Caki2 (cell line): ENCODE results near the gene PLXNA2. TPM values are rescaled to one million over a fixed set of nuclear protein-coding genes. Genes with fewer than 3 reads are reported as not detected.

ENCODE experiments used
- DNase-seq: peaks from one replicate; pipeline ENCODE4 v3.0.0-alpha.2; 2015; ENCODE audit warnings: low read depth
- in situ Hi-C: cut with HindIII; loops from 2 replicates; pipeline ENCODE4 v1.10.0; 2016; ENCODE audit warnings: low sequenced_read_pairs, low pct_unique_long_range_greater_than_20kb, mixed read lengths
- total RNA-seq: library from RNA; depleted of rRNA; stranded (reverse); fragments of >200 nt; shearing (Covaris generic); gene quantifications from 2 replicates; pipeline ENCODE4 v1.2.3, GENCODE V29; 2014; ENCODE audit warnings: low replicate concordance

Gene PLXNA2
- total RNA-seq, 1 experiment from 2014 or later = 1.6 TPM

DNA sequence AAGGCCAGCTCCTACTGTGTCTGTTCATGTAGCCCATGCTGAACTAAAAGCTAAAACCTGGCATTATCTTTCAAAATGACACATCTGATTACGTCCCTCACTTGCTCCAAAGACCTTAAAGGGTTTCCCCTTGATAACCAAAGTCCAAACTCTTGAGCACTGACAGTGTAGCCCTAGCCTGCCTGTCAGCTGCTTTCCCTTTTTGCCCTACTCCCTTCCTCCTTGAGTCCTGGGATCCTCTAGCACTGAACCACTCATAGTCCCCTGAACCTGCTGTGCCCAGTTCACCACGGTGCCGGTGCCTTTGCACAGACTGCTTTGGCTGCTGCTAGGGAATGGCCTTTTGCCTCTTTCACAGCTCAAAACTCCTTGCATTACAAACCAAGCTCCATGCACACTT, 67.5 kb downstream of the PLXNA2 start:
- in situ Hi-C loops = no loop called here
- no peak for DNase-seq

DNA sequence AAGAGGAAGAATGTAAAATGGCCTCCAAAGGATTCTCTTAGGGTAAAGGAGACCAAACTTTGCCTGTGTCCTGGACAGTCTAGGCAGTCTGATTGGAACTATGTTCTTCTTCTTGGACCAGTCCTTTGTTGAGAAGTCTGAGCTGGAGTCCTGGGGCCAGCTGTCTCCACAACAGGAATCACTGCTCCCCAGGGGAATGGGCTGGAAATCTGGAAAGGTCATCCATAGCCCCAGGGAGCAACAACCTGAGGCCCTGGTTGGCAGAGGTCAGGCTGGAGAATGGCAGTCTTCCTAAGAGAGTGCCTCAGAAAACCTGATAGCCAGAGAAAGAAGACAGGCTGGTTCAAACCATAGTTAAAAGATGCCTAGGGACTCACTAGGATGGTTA, 68.7 kb downstream of the PLXNA2 start:
- in situ Hi-C loops = no loop called here
- no peak for DNase-seq

DNA sequence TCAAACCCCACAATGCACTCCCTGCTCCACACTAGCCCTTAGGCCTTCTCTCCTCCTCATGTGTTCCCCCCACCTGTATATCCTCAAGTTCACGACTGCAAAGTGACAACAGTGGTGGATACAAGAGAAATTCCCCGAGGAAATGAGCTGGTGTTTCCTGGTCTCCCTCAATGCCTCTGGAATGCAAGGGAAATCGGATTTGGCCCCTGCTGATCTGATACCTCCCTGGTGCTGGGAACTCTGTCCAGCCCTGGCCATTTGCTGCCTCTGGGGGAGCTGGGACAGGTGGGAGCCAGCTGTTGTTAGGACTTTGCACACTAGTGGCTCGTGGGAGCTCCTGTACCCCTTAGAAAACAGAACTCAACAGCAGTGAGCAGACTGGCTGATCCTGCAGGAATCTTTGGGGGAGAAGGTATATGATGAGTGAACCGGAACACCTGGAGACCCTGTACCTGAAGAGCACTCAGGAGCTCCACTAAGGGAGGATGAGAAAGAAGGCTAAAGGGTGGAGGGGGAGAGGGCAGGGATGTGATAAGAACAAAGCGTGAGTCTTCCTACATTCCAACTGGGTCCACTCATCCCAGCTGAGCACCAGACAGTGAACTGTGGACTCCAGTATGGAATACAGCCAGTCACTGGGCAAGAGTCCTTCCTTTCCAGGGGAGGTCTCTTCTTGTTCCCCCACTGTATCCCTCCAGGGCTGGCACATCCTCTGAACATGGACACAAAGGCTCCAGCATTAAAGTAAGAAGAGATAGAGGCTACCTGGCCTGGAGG, 69.3 kb downstream of the PLXNA2 start:
- no peak for DNase-seq
- in situ Hi-C loops = no loop called here

DNA sequence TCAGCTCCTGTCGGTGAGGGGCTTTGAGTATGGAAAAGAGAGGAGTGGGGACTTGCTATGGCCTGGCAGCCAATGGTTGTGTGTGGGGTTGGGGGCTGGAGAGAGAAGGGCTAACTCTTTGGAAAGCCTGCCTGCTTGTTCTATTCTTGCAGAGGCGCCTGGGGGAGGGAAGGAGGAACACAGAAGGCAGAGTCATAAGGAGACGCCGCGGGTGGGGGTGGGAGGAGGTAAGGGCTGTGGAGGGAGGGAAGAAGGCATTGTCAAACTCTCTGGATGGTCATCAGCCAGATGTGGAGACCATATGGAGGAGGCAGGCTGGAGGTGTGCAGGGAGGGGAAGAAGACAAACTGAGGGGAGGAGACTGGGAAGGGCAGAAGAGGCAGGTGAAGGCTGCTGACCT, 70.0 kb downstream of the PLXNA2 start:
- in situ Hi-C loops = no loop called here
- no peak for DNase-seq

DNA sequence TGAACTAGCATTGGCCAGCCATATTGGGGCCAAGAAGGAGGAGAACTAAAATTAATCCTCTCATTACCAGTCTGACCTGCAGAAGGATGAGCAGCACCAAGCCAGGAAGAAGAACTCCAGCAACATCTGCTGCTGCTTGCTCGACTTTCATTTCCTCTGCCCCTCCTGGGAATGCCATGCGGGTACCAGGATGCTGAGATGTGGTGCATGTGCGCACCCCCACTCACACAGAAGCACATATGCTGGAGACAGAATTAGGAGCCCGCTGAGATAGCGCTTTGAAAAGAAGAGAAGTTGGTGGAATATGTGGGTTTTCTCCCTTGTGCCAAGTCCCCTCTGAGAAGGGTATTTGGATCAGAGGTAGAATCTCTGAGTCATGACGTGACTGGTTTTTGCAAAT, 70.4 kb downstream of the PLXNA2 start:
- in situ Hi-C loops = no loop called here
- DNase-seq = no peak

DNA sequence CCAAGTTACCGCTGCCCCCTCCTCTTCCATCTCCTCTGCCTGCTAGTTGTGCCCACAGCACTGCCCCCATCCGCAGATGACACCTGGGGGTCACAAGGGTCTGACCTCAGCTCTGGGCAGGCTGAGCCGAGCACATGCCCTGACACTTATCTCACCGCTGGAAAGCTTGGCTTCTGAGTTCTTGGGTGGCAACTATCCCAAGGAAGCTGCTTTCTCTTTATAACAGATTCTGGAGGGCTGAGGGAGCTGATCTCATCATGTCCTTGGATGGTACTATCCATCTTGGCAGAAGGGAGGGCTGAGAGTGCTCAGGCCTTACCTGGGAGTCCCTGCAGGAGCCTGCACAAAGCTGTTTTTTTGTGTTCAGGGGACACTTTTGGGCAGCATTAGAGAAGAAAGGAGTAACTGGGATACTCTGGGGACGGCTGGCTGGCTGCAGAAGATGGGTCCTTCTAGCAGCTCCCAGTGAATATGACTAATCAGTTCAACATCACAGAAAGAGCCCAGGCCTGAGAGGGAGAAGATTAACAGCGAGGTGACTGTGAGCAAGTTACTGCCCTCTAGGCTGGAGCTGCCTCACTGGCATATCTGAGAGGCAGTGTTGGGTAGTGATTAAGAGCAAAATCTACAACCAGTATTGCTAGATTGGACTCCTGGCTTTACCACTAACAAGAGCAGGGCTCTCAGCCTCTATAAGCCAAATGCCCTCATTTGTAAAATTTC, 71.6 kb downstream of the PLXNA2 start:
- in situ Hi-C loops = no loop called here
- no peak for DNase-seq

DNA sequence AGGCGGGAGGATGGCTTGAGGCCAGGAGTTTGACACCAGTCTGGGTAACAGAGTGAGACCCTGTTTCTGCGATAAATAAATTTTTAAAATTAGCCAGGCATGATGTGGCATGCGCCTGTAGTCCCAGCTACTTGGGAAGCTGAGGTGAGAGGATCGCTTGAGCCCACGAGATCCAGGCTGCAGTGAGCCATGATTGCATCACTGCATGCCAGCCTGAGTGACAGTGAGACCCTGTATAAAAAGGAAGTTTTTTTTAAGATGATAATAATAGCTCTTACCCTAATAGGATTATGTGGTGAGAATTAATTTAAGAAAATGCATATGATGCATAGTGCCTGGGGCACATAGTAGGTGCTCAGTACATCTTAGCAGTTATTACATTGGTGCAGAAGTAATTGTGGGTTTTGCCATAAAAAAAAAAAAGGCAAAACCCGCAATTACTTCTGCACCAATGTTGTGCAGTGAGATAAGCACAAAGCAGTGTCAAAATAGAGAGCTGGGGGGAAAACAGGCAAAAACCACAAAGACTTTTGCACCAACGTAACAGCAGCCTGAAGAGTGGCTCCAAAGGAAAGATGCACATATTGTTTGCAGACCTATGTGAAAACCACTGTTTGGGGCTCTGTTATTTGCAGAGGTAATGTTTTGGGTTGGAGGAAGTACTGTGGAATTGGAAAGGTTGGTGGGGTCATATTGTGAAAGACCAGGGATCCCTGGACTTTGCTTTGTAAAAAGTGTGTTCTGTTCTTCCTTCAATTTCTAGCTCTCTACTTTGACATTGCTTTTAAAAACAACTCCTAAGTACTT, 72.4 kb downstream of the PLXNA2 start:
- in situ Hi-C loops = no loop called here
- DNase-seq = no peak

DNA sequence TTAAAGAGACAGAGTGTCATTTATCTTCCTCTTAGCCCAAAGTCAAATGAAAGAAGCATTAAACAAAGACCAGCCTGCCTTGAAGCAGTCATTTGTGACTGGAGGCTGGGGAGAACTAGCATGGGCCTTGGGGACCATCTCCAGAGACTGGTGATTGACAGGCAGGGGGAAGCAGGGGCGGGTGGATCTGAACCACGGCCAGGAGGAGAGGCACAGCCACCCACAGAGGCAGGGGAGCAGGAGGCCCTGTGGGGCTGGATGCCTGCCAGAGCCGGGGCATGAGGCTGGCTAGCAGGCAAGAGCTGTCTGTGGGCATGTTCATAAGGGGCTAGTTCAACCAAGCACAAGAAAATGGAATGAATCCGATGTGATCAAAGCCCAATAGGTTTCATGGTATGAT, 73.9 kb downstream of the PLXNA2 start:
- in situ Hi-C loops = no loop called here
- DNase-seq = no peak

DNA sequence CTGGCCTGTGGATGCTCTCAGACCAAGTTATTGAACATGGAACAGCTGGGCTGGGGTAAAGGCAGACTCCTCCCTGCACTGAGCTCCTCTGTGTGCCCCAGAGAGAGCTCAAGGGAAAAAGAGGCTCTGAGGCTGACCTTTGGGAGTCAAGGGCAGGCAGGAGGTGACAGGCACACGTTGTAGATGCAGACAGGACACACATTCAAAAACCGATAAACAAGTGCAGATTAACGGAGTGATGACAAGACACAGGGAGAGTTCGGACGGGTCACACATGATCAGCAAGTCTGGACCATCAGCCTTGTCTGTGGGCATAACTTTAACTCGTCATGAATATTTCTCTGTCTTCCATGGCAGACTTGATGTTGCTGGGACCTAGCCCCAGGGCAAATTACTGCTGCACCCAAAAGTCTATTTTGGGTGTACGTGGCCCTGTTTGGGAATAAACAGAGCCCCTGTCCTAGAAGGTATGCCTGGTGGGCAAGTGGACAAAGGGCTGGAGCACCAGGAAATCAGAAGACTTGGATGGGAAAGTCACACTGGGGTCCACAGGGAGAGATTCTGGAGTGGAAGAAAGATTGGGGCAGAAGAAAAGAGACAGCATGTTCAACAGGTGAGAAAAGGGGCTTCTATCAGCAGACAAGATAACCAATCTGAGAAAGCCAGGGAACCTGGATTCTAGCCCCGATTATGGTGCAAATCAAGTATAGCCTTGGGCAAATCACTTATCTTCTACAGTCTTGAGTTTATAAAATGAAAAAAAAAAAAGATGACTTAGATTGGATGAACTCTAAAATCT, 74.9 kb downstream of the PLXNA2 start:
- no peak for DNase-seq
- in situ Hi-C loops = no loop called here

DNA sequence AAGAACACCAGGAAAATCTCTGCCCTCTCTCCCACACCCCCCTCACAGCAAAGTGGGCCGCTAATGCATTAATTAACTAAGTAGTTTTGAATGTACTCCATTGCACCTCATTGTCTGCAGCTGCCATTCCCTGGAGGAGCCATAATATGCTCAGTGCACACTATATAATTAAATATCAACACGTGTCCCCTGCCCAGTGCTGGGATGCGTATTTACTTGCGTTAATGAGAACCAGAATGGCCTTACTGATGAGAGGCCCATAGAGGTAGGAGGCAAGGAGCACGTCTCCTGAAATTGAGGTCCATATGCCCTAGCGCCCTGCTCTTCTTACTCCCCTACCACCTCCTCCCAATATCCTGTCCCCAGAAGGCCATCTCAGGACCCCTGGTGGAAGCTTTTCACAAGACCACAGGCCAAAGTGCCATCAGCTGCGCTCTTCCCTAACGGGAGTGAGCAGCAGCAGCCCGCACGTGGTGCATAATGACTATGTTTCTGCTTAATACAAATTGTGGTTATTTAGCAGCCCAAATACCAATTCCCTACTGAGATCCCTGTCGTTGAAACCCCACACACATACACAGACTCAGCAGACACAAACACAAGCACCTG, 76.8 kb downstream of the PLXNA2 start:
- in situ Hi-C loops = no loop called here
- no peak for DNase-seq

DNA sequence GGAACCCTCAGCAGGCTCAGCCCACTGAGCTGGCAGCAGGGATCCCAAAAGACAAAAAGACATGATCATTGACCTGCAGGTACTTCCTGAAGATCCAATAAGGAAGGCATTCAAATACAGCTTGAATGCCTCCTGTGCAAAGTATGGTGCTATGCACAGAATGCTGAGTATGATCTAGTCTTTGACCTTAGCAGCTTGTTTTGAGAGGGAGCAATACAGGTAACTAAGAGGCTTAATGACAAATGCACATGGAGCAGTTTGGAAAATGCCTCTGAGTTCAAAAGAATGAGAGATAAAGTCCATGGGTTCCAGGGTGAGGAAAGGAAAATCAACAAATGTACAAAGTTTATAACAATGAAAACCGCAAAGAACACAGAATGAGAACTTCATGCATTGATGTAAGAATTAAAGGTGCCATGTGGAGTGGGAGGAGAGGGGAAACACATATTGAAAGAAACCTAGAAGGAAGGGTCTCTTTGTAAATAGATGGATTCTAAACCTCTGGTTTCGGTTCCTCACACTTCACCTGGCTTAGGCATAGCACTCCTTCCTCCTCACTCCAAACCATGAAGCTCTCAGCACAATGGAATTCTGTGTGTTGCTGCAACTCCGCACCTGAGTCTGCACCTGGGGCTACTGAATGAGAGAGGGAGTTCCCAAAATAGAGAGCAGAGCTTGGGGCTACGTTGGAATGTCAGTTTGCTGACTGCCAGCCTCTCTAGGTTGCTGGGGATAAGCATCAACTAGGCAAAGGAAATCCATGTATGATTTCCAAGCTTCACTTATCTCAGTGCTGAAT, 77.6 kb downstream of the PLXNA2 start:
- in situ Hi-C loops = no loop called here
- DNase-seq = no peak

DNA sequence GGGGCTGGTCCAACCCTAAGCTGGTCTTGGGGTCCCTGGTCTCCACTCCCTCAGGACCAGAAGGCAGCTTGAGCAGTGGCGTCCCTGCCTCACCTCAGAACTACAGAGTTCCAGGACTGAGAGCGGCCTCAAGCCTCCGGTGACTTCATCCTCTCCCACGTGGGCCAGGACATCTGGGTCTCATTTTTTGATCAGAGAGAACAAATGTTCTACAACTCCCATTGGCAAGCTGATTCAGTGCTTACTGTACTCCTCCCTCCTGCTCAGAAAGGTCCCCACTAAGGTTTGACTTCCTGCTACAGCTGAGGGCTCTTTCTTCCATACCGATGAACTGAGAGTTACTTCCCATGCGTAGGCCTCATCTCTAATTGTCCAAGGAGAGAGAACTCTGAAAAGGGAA, 78.5 kb downstream of the PLXNA2 start:
- DNase-seq = no peak
- in situ Hi-C loops = no loop called here

DNA sequence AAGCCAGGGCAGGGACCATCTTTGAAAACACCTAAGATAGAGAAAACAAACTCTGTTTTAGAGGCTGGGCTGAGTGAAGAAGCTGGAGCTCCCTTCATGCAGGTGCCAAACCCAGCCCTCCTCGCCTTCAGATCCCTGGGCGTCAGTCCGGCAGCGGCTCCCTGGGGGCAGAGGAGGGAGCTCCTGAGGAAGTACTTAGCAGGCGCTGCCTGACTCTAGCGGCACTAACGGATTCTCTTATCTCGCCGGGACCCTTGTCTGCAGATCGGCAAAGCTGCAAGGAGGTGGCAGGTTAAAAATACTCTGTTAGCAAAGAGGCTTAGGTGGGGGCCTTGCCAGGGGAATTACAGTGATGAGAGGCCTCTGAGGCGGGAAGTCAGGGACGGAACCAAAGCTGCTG, 79.6 kb downstream of the PLXNA2 start:
- in situ Hi-C loops = no loop called here
- DNase-seq = no peak

DNA sequence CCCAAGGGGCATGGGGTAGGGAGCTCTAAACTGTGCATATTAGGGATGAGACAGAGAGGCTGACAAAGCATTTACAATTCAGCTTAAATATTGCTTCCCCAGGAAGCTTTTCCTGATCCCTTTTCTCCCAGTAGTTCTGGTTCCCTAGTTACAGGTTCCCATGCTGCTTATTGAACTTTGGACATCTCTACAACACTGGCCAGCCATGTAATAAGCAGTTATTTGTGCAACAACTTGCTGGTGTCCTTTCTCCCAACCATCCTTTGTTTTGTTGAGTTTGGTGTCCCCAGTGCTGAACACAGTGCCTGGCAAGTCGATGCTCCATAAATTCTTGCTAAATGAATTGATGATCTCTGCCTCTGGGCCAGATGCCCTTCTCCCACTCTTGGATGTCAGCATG, 80.6 kb downstream of the PLXNA2 start:
- in situ Hi-C loops = no loop called here
- DNase-seq = no peak

DNA sequence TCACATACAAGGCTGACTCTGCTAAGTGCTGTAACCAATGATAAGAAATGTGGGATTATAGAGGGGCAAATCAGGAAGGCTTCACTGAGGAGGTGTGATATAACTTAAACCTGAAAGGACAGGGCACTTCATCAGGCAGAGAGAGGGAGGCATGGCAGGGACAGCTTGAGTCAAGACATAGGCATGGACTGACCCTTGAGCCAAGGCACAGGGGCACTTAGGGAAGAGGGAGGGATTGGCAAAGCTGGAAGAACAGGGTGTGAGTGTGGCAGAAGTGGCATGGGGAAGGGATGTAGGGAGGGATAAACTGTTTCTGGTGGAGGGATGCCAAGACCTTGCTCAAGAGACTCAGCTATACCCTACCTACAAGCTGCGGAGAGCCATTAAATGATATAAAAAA, 81.3 kb downstream of the PLXNA2 start:
- in situ Hi-C loops = no loop called here

DNA sequence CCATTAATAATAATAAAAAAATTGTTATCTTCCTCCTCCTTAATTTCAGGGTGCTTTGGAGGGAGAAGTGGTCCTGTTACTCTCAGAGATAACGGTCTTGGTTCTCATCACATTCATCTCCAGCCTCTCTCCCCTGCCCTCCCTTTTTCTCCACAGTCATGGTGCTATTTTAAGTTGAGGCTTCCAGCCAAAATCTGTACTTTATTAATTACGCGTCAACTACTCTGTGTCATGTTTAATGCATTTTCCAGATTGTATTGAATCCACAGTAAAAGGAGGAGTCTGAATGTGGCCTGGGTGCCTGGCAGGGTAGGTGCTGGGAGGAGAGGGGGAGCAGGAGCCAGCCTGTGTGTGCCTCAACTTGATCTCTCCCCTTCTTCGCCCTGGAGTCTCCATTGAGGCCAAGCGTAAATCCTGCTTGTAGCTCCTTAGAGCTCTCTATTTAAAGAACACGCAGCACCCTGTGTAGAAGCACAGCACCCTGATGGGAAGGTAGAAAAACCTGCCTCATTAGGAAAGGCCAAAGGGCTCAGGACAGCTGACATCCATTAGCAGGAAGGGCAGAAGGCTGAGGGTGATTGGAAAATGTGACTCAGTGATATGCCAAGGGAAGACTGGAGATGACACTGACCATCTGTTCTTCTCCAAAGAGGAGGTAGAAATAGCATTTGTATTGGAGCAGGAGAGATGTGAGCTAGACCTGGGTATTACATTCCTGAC, 82.4 kb downstream of the PLXNA2 start:
- DNase-seq = no peak
- in situ Hi-C loops = no loop called here

More for the DNA sequence above, 81.3 kb downstream of the PLXNA2 start:
- no peak for DNase-seq

DNA sequence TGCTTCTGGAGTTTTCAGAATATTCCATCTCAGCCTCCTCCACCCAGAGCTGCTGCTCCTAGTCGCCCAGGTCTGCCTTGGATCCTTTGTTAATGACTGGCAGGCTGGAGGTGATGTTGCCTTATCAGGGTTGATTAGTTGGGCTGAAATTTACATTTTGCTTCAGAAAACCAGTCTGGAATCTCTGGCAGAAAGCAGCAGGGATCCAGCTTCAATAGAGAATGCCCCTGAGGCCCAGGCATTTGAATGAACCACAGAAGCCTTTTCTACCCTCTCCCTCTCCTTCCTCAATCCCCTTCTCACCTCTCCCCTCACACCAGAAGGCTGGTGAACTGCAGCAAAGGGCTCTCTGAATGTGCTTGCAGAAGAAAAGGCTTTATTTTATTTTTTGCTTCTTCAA, 83.2 kb downstream of the PLXNA2 start:
- no peak for DNase-seq
- in situ Hi-C loops = no loop called here
